COLO829 (cell line): ENCODE results near the gene TXNDC15.

ENCODE experiments used
- DNase-seq: peaks from one replicate; pipeline ENCODE4 v3.0.0; 2012; ENCODE audit warnings: low spot score

TXNDC15 gene

DNA sequence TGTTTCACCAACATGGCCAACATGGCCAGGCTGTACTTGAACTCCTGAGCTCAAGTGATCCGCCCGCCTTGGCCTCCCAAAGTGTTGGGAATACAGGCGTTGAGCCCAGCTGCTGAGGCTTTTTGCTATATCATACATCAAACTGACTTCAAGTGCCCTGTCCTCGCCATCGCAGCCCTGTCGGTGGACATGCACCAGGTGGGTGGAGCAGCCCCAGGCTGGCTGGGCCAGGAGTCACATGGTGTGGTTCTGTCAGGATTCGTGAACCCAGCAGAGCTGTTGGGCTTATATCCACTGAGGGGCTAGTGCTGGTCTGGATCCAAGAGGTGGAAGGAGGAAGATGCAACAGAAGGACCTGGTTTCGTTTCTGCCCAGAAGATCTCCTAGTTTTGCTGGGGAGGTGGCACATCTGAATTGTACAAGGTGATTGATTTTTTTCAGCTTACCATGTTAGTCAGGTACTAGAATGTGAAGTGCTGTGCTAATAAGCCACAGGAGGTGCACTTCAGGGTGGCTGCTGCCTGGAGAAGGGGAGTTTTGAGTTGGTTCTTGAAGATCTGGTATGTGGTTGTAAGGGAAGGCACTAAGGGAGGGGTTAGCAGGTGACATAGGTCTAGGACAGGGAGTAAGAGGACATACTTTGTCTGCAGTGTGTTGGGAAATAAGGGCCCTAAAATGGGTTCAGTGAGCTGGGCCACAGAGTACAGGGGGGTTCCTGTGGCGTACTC is 46.8 kb downstream of the TXNDC15 start:
- no peak for DNase-seq

- no peak for DNase-seq
These were observed 58.3 kb downstream of the TXNDC15 start for GRCh38 chr5:134932508-134932907.

- DNase-seq = no peak
These were observed 60.0 kb downstream of the TXNDC15 start for GRCh38 chr5:134934202-134934601.

DNA sequence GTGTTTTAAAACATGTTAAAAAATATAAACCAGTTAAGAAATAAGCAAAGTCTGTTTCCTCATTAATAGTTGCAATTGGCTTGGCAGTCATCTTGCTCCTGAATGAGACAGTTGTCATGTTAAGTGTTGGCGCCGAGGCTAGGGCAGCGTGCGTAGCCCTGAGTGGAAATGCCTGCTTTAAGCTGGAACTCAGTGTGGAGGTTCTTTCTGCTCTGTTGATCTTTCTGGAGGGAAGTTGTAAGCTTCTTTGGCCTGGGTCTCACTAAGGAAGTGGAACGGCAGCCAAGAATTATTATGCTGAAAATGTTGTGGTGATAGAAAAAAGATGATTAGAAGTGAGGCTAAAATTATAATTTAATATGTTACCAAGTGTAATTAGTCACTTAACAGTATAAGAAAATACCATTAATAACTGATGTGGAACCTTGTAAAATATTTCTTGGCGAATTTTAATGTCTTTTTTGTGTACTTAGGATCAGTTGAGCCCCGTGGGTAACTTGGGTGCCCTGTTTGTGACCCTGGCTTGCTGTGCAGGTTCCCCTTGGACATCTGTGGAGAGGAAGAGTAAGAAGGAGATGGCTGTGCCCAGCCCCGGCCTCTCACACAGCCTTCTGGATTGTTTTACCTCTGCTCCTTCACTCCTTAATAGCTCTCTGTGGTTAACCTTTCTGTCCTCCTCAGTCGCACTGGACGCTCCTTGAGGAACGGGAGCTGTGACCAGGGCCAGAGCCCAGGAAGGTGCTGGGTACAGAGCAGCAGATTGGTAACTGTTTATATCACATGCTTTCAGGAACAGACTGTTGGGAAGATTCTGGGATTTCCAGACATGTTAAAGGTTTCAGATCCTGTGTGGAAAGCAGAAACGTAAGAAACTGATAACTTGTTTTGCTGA is 61.8 kb downstream of the TXNDC15 start:
- DNase-seq = no peak

DNA sequence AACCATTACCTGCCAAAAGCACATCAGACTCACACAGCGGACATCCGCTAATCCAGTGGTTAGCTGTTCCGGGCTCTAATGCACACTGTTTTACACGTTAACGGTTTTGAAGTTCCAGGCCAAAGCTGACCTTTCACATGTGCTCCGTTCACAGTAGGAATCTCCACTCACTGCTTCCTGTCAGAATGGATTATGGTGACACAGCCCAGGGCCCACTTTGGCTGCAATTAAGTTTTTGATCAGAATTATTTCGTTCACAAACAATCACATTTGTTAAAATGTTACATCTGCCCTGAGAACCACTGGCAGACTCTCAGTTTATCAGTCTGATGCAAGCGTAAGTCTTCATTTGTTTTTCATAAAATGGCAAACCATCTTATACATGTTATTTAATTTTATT is 63.4 kb downstream of the TXNDC15 start:
- no peak for DNase-seq

GRCh38 chr5:134938030-134938429 is 63.9 kb downstream of the TXNDC15 start:
- DNase-seq = no peak

- no peak for DNase-seq
These were observed 65.3 kb downstream of the TXNDC15 start for GRCh38 chr5:134939500-134939899.

GRCh38 chr5:134943547-134943946 is 69.4 kb downstream of the TXNDC15 start:
- no peak for DNase-seq

DNA sequence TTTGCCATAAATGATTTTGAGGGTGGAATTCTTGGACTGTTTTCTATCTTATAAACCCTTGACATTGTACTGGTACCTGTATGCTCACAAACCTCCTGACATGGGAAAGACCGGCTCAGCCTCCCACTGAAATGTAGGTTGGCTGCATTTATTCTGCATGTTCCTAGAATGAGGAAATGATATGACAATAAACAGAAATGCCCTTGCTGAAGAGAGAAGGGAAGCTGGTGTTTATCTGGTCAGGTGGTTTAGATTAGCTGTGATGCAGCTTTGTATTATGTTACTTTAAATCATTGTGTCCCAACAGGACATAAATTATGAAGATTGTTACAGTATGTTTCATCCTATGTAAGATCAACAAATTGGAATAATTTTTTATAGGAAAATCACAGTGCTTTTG is 70.5 kb downstream of the TXNDC15 start:
- DNase-seq = no peak

- no peak for DNase-seq
These were observed 70.9 kb downstream of the TXNDC15 start for GRCh38 chr5:134945041-134945440.

DNA sequence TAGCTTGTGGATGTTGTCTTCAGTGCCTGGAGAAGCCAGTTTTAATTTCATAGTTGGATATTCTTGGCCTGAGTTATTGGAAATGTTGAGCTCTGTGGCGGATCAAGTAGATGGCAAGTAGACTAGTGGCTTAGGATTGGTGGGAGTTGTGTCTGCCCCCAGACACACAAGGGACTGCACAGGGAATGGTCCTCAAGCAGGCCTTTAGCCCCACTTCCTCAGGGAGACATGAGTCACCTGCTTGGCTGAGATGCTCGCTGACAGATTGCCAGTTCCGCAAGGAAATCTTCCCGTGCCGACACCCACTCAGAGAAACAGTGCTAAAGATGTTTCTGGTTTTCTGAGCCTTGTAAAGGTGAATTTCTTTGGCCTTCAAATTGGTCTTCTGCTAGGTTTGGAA is 74.7 kb downstream of the TXNDC15 start:
- DNase-seq = no peak

DNA sequence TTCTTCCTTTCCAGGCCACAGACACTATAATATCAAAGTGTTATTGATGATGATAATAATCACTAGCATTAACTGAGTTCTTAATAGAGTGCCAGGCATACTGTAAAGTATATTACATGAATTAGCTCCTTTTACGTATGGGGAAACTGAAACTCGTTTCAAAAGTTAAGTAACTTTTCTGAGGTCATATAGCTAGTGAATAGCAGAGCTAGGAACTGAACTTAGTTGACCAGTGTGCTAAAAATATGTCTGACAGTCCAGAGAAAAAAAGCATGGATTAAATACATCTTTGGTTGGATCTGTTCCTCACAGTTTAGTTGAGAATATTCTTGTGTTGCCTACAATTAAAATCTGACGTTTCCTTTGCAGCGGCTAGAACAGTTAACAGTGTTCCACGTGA is 75.1 kb downstream of the TXNDC15 start:
- DNase-seq = no peak
